K562 (cell line): ENCODE data around the gene CC2D1A. TPM values are rescaled to one million over a fixed set of nuclear protein-coding genes. Genes with fewer than 3 reads are reported as not detected.

Experiments used
- CCNT2 ChIP-seq: IDR thresholded peaks from 2 replicates; pipeline ENCODE4 v1.6.1; 2011; ENCODE audit warnings: borderline replicate concordance, low read depth, mild to moderate bottlenecking, moderate library complexity, mixed read lengths, low read length; ENCODE audit not compliant: insufficient read length; ENCODE audit errors: extremely low read depth
- GATA2 ChIP-seq: sonication (generic); formaldehyde crosslinking; IDR thresholded peaks from 2 replicates; pipeline ENCODE4 v1.4.0; 2020; ENCODE audit warnings: mild to moderate bottlenecking, missing genetic modification reagents
- KDM4B ChIP-seq, 2 experiments: fragments of 450-650 bp in 1 of 2; sonication (generic) in 1 of 2; IDR thresholded peaks; 2 replicates each; pipeline ENCODE4 v1.6.1; 2016 to 2017; ENCODE audit warnings: borderline replicate concordance in 2 of 2, antibody characterized with exemption in 1 of 2, low read depth in 1 of 2, mild to moderate bottlenecking in 1 of 2
- MCM3 ChIP-seq: fragments of 450-650 bp; IDR thresholded peaks from 2 replicates; pipeline ENCODE4 v1.6.1; 2016
- ZC3H4 ChIP-seq: sonication (generic); formaldehyde crosslinking; IDR thresholded peaks from 2 replicates; pipeline ENCODE4 v1.9.0; 2021; ENCODE audit warnings: missing genetic modification reagents, borderline replicate concordance
- ZNF830 ChIP-seq: fragments of 250-450 bp; sonication (Bioruptor Pico); IDR thresholded peaks from 2 replicates; pipeline ENCODE4 v1.5.0; 2021; ENCODE audit warnings: mild to moderate bottlenecking
- polyA plus RNA-seq, 8 experiments: library from polyadenylated mRNA; depleted of rRNA in 4 of 8; stranded (reverse) in 5 of 8; unstranded in 3 of 8; fragments of >200 nt; fragmentation: Nextera tagmentation in 2 of 8; fragmentation: Illumina TruSeq in 1 of 8; extraction: Ambion mirVana in 2 of 8; extraction: Trizol in 1 of 8; gene quantifications; 2 replicates each; pipeline versions ENCODE4 v1.2.1 to v1.2.3, GENCODE V29; 2011 to 2014; ENCODE audit warnings: inconsistent platforms in 1 of 8, missing spikeins in 1 of 8
- total RNA-seq, 7 experiments: library from RNA; depleted of rRNA in 6 of 7; stranded (reverse); fragments of >200 nt in 6 of 7; fragmentation: Illumina TruSeq in 2 of 7; extraction: Trizol in 2 of 7; gene quantifications; 2 replicates each; pipeline versions ENCODE4 v1.2.1 to v1.2.3, GENCODE V29; 2011 to 2021; ENCODE audit warnings: low replicate concordance in 1 of 7
- TF ChIP-seq, protein P1 (sequence below): fragments of 450-650 bp; IDR thresholded peaks from 2 replicates; pipeline ENCODE4 v1.6.1; 2016; ENCODE audit warnings: low read depth
- TF ChIP-seq, protein P2 (sequence below): fragments of 250-450 bp; sonication (Bioruptor Pico); IDR thresholded peaks from 2 replicates; pipeline ENCODE4 v1.8.0; 2022; ENCODE audit warnings: moderate library complexity, mild to moderate bottlenecking, inconsistent platforms
- TF ChIP-seq, protein P3 (sequence below), 2 experiments: fragments of 450-650 bp; IDR thresholded peaks; 2 replicates each; pipeline ENCODE4 v1.6.1; 2016
- TF ChIP-seq, protein P4 (sequence below), 2 experiments: IDR thresholded peaks; 2 replicates each; pipeline ENCODE4 v1.6.1; 2011; ENCODE audit warnings: borderline replicate concordance in 1 of 2, control low read depth in 1 of 2, low read depth in 1 of 2, low read length in 1 of 2, mild to moderate bottlenecking in 1 of 2, mixed read lengths in 1 of 2, moderate library complexity in 1 of 2; ENCODE audit not compliant: insufficient read depth in 1 of 2, insufficient read length in 1 of 2, poor library complexity in 1 of 2, severe bottlenecking in 1 of 2; ENCODE audit errors: extremely low read depth in 1 of 2
- TF ChIP-seq, protein P5 (sequence below), 2 experiments: fragments of 450-650 bp; conservative IDR thresholded peaks; 2 replicates each; pipeline ENCODE4 v1.6.1; 2017; ENCODE audit warnings: mild to moderate bottlenecking in 2 of 2, moderate library complexity in 2 of 2

The CC2D1A gene
- total and polyA plus RNA-seq, 9 of the 15 experiments (the other 6 are each of a cell fraction or from before 2014, with no cell fraction given) = 0.32 to 31.0 (median 12.9) TPM

DNA sequence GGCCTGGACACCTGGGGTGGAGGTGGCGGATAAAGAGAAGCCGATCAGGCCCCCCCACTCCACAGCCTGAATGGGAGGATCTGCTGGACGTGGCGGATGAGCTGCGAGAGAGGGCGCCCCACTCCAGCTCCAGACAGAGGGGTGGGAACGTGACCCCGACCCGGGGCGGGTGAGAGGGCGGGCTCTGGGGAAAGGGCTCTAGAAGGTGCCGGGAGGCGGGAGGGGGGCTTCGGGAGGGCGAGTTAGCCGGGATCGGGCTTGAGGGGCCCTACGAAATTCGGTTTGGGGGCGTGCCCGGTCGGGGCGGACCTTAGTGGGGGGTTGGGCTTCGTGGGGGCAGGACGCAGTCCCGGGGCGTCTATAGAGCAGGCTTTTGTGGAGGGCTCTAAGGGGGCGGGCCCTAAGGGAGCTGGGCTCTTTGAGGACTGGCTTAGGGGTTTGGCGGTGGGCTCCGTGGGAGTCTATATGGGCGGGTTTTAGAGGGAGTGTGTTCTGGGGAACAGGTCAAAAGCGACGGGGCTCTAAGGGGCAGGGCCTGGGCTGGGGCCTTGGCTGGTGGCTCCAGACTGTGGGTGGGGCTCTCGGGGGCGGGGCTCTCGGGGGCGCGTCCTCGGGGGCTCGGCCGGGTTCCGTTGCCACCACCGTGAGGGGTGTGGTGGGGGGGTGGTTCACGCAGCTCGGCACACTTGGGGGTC lies 33.2 kb upstream of the CC2D1A start (continued):
- TF ChIP-seq, protein P1, sequence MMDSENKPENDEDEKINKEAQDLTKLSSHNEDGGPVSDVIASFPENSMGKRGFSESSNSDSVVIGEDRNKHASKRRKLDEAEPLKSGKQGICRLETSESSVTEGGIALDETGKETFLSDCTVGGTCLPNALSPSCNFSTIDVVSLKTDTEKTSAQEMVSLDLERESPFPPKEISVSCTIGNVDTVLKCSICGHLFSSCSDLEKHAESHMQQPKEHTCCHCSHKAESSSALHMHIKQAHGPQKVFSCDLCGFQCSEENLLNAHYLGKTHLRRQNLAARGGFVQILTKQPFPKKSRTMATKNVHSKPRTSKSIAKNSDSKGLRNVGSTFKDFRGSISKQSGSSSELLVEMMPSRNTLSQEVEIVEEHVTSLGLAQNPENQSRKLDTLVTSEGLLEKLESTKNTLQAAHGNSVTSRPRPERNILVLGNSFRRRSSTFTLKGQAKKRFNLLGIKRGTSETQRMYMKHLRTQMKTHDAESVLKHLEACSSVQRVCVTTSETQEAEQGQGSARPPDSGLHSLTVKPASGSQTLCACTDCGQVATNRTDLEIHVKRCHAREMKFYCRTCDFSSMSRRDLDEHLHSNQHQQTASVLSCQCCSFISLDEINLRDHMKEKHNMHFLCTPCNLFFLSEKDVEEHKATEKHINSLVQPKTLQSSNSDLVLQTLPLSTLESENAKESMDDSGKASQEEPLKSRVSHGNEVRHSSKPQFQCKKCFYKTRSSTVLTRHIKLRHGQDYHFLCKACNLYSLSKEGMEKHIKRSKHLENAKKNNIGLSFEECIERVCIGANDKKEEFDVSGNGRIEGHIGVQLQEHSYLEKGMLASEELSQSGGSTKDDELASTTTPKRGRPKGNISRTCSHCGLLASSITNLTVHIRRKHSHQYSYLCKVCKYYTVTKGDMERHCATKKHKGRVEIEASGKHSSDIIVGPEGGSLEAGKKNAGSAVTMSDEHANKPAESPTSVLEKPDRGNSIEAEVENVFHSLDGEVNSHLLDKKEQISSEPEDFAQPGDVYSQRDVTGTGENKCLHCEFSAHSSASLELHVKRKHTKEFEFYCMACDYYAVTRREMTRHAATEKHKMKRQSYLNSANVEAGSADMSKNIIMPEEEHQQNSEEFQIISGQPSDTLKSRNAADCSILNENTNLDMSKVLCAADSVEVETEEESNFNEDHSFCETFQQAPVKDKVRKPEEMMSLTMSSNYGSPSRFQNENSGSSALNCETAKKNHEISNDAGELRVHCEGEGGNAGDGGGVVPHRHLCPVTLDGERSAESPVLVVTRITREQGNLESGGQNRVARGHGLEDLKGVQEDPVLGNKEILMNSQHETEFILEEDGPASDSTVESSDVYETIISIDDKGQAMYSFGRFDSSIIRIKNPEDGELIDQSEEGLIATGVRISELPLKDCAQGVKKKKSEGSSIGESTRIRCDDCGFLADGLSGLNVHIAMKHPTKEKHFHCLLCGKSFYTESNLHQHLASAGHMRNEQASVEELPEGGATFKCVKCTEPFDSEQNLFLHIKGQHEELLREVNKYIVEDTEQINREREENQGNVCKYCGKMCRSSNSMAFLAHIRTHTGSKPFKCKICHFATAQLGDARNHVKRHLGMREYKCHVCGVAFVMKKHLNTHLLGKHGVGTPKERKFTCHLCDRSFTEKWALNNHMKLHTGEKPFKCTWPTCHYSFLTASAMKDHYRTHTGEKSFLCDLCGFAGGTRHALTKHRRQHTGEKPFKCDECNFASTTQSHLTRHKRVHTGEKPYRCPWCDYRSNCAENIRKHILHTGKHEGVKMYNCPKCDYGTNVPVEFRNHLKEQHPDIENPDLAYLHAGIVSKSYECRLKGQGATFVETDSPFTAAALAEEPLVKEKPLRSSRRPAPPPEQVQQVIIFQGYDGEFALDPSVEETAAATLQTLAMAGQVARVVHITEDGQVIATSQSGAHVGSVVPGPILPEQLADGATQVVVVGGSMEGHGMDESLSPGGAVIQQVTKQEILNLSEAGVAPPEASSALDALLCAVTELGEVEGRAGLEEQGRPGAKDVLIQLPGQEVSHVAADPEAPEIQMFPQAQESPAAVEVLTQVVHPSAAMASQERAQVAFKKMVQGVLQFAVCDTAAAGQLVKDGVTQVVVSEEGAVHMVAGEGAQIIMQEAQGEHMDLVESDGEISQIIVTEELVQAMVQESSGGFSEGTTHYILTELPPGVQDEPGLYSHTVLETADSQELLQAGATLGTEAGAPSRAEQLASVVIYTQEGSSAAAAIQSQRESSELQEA = no peak
- TF ChIP-seq GATA2 (CRISPR knock-in tag) = no peak
- TF ChIP-seq MCM3 = no peak
- no peak for TF ChIP-seq ZC3H4
- TF ChIP-seq ZNF830 (CRISPR knock-in tag) = no peak
- TF ChIP-seq, protein P2, sequence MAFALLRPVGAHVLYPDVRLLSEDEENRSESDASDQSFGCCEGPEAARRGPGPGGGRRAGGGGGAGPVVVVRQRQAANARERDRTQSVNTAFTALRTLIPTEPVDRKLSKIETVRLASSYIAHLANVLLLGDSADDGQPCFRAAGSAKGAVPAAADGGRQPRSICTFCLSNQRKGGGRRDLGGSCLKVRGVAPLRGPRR (CRISPR knock-in tag) = no peak
- no peak for TF ChIP-seq CCNT2
- TF ChIP-seq, protein P3, sequence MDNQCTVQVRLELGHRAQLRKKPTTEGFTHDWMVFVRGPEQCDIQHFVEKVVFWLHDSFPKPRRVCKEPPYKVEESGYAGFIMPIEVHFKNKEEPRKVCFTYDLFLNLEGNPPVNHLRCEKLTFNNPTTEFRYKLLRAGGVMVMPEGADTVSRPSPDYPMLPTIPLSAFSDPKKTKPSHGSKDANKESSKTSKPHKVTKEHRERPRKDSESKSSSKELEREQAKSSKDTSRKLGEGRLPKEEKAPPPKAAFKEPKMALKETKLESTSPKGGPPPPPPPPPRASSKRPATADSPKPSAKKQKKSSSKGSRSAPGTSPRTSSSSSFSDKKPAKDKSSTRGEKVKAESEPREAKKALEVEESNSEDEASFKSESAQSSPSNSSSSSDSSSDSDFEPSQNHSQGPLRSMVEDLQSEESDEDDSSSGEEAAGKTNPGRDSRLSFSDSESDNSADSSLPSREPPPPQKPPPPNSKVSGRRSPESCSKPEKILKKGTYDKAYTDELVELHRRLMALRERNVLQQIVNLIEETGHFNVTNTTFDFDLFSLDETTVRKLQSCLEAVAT (IDR thresholded peaks at IDR 0.05) = no peak
- no peak for TF ChIP-seq KDM4B (IDR thresholded peaks at IDR 0.05; ENCODE audit: borderline replicate concordance in 2 of 2, low read depth in 1 of 2)
- TF ChIP-seq, protein P4, sequence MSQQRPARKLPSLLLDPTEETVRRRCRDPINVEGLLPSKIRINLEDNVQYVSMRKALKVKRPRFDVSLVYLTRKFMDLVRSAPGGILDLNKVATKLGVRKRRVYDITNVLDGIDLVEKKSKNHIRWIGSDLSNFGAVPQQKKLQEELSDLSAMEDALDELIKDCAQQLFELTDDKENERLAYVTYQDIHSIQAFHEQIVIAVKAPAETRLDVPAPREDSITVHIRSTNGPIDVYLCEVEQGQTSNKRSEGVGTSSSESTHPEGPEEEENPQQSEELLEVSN (IDR thresholded peaks at IDR 0.05; ENCODE audit: borderline replicate concordance in 1 of 2, extremely low read depth in 1 of 2, insufficient read depth in 1 of 2, insufficient read length in 1 of 2, low read depth in 1 of 2, low read length in 1 of 2, poor library complexity in 1 of 2, severe bottlenecking in 1 of 2) = no peak
- TF ChIP-seq, protein P5, sequence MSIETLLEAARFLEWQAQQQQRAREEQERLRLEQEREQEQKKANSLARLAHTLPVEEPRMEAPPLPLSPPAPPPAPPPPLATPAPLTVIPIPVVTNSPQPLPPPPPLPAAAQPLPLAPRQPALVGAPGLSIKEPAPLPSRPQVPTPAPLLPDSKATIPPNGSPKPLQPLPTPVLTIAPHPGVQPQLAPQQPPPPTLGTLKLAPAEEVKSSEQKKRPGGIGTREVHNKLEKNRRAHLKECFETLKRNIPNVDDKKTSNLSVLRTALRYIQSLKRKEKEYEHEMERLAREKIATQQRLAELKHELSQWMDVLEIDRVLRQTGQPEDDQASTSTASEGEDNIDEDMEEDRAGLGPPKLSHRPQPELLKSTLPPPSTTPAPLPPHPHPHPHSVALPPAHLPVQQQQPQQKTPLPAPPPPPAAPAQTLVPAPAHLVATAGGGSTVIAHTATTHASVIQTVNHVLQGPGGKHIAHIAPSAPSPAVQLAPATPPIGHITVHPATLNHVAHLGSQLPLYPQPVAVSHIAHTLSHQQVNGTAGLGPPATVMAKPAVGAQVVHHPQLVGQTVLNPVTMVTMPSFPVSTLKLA (conservative IDR thresholded peaks at IDR 0.05) = peak in 1 of 2 experiments; percentile 70; a peak in 3 of 4 replicates
